IMR-90 (cell line): ENCODE measurements around the gene BCL11B. TPM values are rescaled to one million over a fixed set of nuclear protein-coding genes. Genes with fewer than 3 reads are reported as not detected.
A peak's percentile ranks its signal among the peaks of the same experiment; 100 is the strongest.

ENCODE experiments used
- ATAC-seq: fragments of 200-7000 bp; cut with Tn5 transposase; 2 replicates; pipeline ENCODE4 v1.9.1; 2020; ENCODE audit warnings: low read depth, mild to moderate bottlenecking, moderate library complexity
- BruUV-seq: library from RNA; stranded (reverse); fragments of 400-500 nt; replicated peaks from 2 replicates; lab custom pipeline; 2021; lab: Mats Ljungman, UMichigan
- CTCF ChIA-PET: fragments of 300-600 bp; formaldehyde crosslinking; extraction: SDS; loops from one replicate; lab custom pipeline; 2021; ENCODE audit warnings: antibody characterized with exemption; lab: Yijun Ruan, JAX
- POLR2A ChIA-PET: fragments of 300-600 bp; sonication (Branson Sonifier 250); formaldehyde crosslinking; loops from one replicate; lab custom pipeline; 2022; ENCODE audit warnings: antibody characterized with exemption; ENCODE audit not compliant: unreplicated experiment; lab: Charles Lee
- DNase-seq: peaks from one replicate; pipeline ENCODE4 v3.0.0; 2013
- H2AFZ ChIP-seq: replicated peaks from 2 replicates; pipeline ENCODE3; 2013; ENCODE audit warnings: low read length, mild to moderate bottlenecking; ENCODE audit not compliant: poor library complexity
- H2AK5ac ChIP-seq: 2 replicates; pipeline ENCODE4 v1.6.1; 2013; ENCODE audit warnings: low read depth, low read length, inconsistent platforms
- H2AK9ac ChIP-seq: replicated peaks from 2 replicates; pipeline ENCODE3; 2013; ENCODE audit warnings: mild to moderate bottlenecking, low read depth, low read length, moderate library complexity; ENCODE audit not compliant: poor library complexity
- H2BK120ac ChIP-seq: 2 replicates; pipeline ENCODE4 v1.6.1; 2013; ENCODE audit warnings: low read depth, low read length, inconsistent platforms
- H2BK15ac ChIP-seq: 3 replicates; pipeline ENCODE4 v1.6.1; 2013; ENCODE audit warnings: low read depth, low read length, inconsistent platforms
- H2BK20ac ChIP-seq: 2 replicates; pipeline ENCODE4 v1.6.1; 2013; ENCODE audit warnings: low read depth, mild to moderate bottlenecking, inconsistent platforms, low read length, moderate library complexity
- H2BK5ac ChIP-seq: 2 replicates; pipeline ENCODE4 v1.6.1; 2013; ENCODE audit warnings: mild to moderate bottlenecking, low read depth, low read length, inconsistent platforms; ENCODE audit not compliant: poor library complexity, severe bottlenecking
- H3K14ac ChIP-seq: replicated peaks from 2 replicates; pipeline ENCODE4 v1.6.1; 2013; ENCODE audit warnings: low read depth, low read length, inconsistent platforms
- H3K18ac ChIP-seq: 2 replicates; pipeline ENCODE4 v1.6.1; 2013; ENCODE audit warnings: low read depth, low read length, control low read depth
- H3K23ac ChIP-seq: 2 replicates; pipeline ENCODE4 v1.6.1; 2013; ENCODE audit warnings: low read depth, low read length, inconsistent platforms
- H3K27ac ChIP-seq: 2 replicates; pipeline ENCODE4 v1.5.1; 2013; ENCODE audit warnings: mild to moderate bottlenecking, control low read depth, low read length; ENCODE audit not compliant: insufficient read depth
- H3K27me3 ChIP-seq: 2 replicates; pipeline ENCODE4 v1.6.1; 2013; ENCODE audit warnings: low read length; ENCODE audit not compliant: control insufficient read depth, insufficient read depth
- H3K36me3 ChIP-seq: 2 replicates; pipeline ENCODE4 v1.6.1; 2013; ENCODE audit warnings: low read length, mixed read lengths; ENCODE audit not compliant: control insufficient read depth, insufficient read depth
- H3K4ac ChIP-seq: 2 replicates; pipeline ENCODE4 v1.6.1; 2013; ENCODE audit warnings: low read depth, low read length, inconsistent platforms
- H3K4me1 ChIP-seq: 2 replicates; pipeline ENCODE4 v1.6.1; 2013; ENCODE audit warnings: low read length, mixed read lengths; ENCODE audit not compliant: control insufficient read depth, insufficient read depth
- H3K4me2 ChIP-seq: 2 replicates; pipeline ENCODE4 v1.6.1; 2013; ENCODE audit warnings: low read depth, mild to moderate bottlenecking, control low read depth, low read length, moderate library complexity
- H3K4me3 ChIP-seq: 2 replicates; pipeline ENCODE4 v1.5.1; 2013; ENCODE audit warnings: low read depth, mild to moderate bottlenecking, control low read depth, low read length, moderate library complexity; ENCODE audit not compliant: insufficient read depth
- H3K56ac ChIP-seq: 2 replicates; pipeline ENCODE4 v1.6.1; 2013; ENCODE audit warnings: low read length, inconsistent platforms; ENCODE audit not compliant: insufficient read depth; ENCODE audit errors: extremely low read depth
- H3K79me1 ChIP-seq, 2 experiments: 2 replicates each; pipeline ENCODE4 v1.6.1; 2013; ENCODE audit warnings: low read length in 2 of 2, inconsistent platforms in 1 of 2, low read depth in 1 of 2
- H3K9ac ChIP-seq: 2 replicates; pipeline ENCODE4 v1.6.1; 2013; ENCODE audit warnings: low read depth, low read length, control low read depth
- H3K9me1 ChIP-seq: 2 replicates; pipeline ENCODE4 v1.6.1; 2013; ENCODE audit warnings: low read length, inconsistent platforms; ENCODE audit not compliant: insufficient read depth
- H3K9me3 ChIP-seq: 2 replicates; pipeline ENCODE4 v1.6.1; 2013; ENCODE audit warnings: low read length; ENCODE audit not compliant: control insufficient read depth, insufficient read depth
- H4K20me1 ChIP-seq: 2 replicates; pipeline ENCODE4 v1.6.1; 2013; ENCODE audit warnings: low read length, inconsistent platforms; ENCODE audit not compliant: insufficient read depth
- H4K5ac ChIP-seq: 2 replicates; pipeline ENCODE4 v1.6.1; 2013; ENCODE audit warnings: mild to moderate bottlenecking, low read depth, low read length, control low read depth
- H4K8ac ChIP-seq, 2 experiments: 2 replicates each; pipeline ENCODE4 v1.6.1; 2013; ENCODE audit warnings: low read depth in 2 of 2, low read length in 2 of 2, control low read depth in 1 of 2, inconsistent platforms in 1 of 2
- H4K91ac ChIP-seq: 2 replicates; pipeline ENCODE4 v1.6.1; 2013; ENCODE audit warnings: low read depth, low read length, inconsistent platforms; ENCODE audit not compliant: insufficient read depth
- MXI1 ChIP-seq: IDR thresholded peaks from 2 replicates; pipeline ENCODE4 v1.6.1; 2012; ENCODE audit warnings: low read depth, mild to moderate bottlenecking, low read length, moderate library complexity, borderline replicate concordance
- NFE2L2 ChIP-seq: fragments of 150-350 bp; IDR thresholded peaks from 2 replicates; pipeline ENCODE4 v1.6.1; 2016; ENCODE audit warnings: low read depth, mild to moderate bottlenecking, low read length
- RAD21 ChIP-seq: IDR thresholded peaks from 2 replicates; pipeline ENCODE4 v1.6.1; 2012; ENCODE audit warnings: low read length, improper control_type of control experiment
- RCOR1 ChIP-seq: IDR thresholded peaks from 2 replicates; pipeline ENCODE4 v1.6.1; 2012; ENCODE audit warnings: mild to moderate bottlenecking, low read length, improper control_type of control experiment; ENCODE audit not compliant: insufficient replicate concordance
- SMC3 ChIP-seq: fragments of 150-350 bp; IDR thresholded peaks from 2 replicates; pipeline ENCODE4 v1.6.1; 2016; ENCODE audit warnings: low read depth, mild to moderate bottlenecking, antibody characterized with exemption, low read length, moderate library complexity
- WGBS, 2 experiments: methylation state at CpG; one replicate each; pipeline versions ENCODE4 v1.1.5 to v1.1.7; 2013; ENCODE audit warnings: missing lambda C conversion rate in 2 of 2; ENCODE audit not compliant: insufficient read length in 1 of 2; ENCODE audit errors: extremely low coverage in 2 of 2; 5-methylcytosine and 5-hydroxymethylcytosine counted together
- dilution Hi-C: fragments of 300-500 bp; cut with HindIII; formaldehyde crosslinking; loops from one replicate; pipeline ENCODE4 v1.14.3; 2018; ENCODE audit warnings: low sequenced_read_pairs; ENCODE audit not compliant: unreplicated experiment
- in situ Hi-C: fragments of 300-500 bp; cut with MboI; formaldehyde crosslinking; loops from 3 replicates; pipeline ENCODE4 v1.14.3; 2019; ENCODE audit warnings: low sequenced_read_pairs, inconsistent platforms, mixed read lengths
- intact Hi-C: fragments of 100-400 bp; cut with micrococcal nuclease; formaldehyde crosslinking; loops from 2 replicates; pipeline ENCODE4 v1.10.0; 2022
- polyA plus RNA-seq, 3 experiments: library from polyadenylated mRNA; depleted of rRNA; stranded (reverse); fragments of >200 nt; gene quantifications; 2 replicates each; pipeline ENCODE4 v1.2.3, GENCODE V29; 2012; ENCODE audit warnings: low replicate concordance in 1 of 3
- total RNA-seq: library from RNA; depleted of rRNA; stranded (reverse); fragments of >200 nt; gene quantifications from 2 replicates; pipeline ENCODE4 v1.2.3, GENCODE V29; 2012
- TF ChIP-seq, protein P1 (sequence below): fragments of 150-350 bp; IDR thresholded peaks from 2 replicates; pipeline ENCODE4 v1.6.1; 2017; ENCODE audit warnings: mild to moderate bottlenecking, antibody characterized with exemption, low read length, low read depth
- TF ChIP-seq, protein P2 (sequence below): conservative IDR thresholded peaks from 2 replicates; pipeline ENCODE4 v1.5.1; 2012; ENCODE audit warnings: mild to moderate bottlenecking, low read depth, low read length, improper control_type of control experiment

The BCL11B gene
- total and polyA plus RNA-seq, 2 of the 4 experiments (the other 2 are of a cell fraction): under 0.01 TPM; not detected in 1

DNA sequence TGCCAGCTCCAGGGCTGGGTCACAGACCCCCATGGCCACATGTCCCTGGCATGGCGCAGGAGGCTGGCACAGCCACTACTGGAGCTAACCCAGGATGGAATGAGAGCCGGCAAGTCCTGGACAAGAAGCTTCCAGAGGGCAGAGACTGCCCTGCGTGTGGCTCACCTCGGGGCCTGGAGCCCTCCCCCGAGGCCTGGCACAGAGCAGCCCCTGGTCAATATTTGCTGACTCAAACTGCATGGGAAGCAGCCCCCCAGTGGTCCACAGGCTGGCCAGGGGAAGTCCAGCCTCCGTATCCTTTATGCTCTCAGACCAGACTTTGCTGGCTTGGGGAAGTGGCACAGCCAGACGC, 71.4 kb downstream of the BCL11B start:
- TF ChIP-seq RAD21 (no peak), MXI1 (no peak), NFE2L2 (no peak), RCOR1 (no peak), SMC3 (no peak)
- TF ChIP-seq, protein P1, sequence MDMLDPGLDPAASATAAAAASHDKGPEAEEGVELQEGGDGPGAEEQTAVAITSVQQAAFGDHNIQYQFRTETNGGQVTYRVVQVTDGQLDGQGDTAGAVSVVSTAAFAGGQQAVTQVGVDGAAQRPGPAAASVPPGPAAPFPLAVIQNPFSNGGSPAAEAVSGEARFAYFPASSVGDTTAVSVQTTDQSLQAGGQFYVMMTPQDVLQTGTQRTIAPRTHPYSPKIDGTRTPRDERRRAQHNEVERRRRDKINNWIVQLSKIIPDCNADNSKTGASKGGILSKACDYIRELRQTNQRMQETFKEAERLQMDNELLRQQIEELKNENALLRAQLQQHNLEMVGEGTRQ: no peak
- TF ChIP-seq, protein P2, sequence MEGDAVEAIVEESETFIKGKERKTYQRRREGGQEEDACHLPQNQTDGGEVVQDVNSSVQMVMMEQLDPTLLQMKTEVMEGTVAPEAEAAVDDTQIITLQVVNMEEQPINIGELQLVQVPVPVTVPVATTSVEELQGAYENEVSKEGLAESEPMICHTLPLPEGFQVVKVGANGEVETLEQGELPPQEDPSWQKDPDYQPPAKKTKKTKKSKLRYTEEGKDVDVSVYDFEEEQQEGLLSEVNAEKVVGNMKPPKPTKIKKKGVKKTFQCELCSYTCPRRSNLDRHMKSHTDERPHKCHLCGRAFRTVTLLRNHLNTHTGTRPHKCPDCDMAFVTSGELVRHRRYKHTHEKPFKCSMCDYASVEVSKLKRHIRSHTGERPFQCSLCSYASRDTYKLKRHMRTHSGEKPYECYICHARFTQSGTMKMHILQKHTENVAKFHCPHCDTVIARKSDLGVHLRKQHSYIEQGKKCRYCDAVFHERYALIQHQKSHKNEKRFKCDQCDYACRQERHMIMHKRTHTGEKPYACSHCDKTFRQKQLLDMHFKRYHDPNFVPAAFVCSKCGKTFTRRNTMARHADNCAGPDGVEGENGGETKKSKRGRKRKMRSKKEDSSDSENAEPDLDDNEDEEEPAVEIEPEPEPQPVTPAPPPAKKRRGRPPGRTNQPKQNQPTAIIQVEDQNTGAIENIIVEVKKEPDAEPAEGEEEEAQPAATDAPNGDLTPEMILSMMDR: no peak
- WGBS, 2 experiments: 68% methylated on average over 3 of the region's 7 CpGs; no CpG with 5 or more reads in 1 of the 2 experiments
- Histone ChIP-seq H3K79me1 (no peaks in the 10 kb centered on the region), H3K4me2 (no peak overlapping the region), H3K23ac (no peak overlapping the region), H2BK20ac (no peak overlapping the region), H4K5ac (no peak overlapping the region), H3K9ac (no peak overlapping the region), H3K56ac (no peak overlapping the region), H4K8ac (no peak overlapping the region), H2AFZ (no peak overlapping the region), H3K27me3 (no peaks in the 10 kb centered on the region), H4K91ac (no peak overlapping the region), H3K4ac (no peak overlapping the region), H3K27ac (no peak overlapping the region), H3K4me1 (no peaks in the 10 kb centered on the region), H2AK9ac (peak overlapping the region; percentile 42), H3K36me3 (no peaks in the 10 kb centered on the region), H3K14ac (no peak overlapping the region), H4K20me1 (no peaks in the 10 kb centered on the region), H3K4me3 (no peak overlapping the region), H3K9me3 (peaks cover 19% of the 10 kb centered on the region; the same call in 1 of the 2 replicates), H3K18ac (no peak overlapping the region), H3K9me1 (no peaks in the 10 kb centered on the region), H2AK5ac (no peak overlapping the region), H2BK15ac (no peak overlapping the region), H2BK120ac (no peak overlapping the region), H2BK5ac (no peak overlapping the region)
- in situ Hi-C loops: no loop called here
- BruUV-seq: no TSS peak
- ChIA-PET POLR2A (no interaction called here), CTCF (no interaction called here)
- ATAC-seq: no peak
- dilution Hi-C loops: no loop called here
- intact Hi-C loops: no loop called here
- DNase-seq: no peak
